ENCODE data around the gene NUSAP1. TPM values are rescaled to one million over a fixed set of nuclear protein-coding genes. Genes with fewer than 3 reads are reported as not detected.
A peak's percentile ranks its signal among the peaks of the same experiment; 100 is the strongest.
"Not testable (repeated sequence)": the region's sequence is repeated elsewhere in the genome, so short reads cannot be mapped to it uniquely, and the experiment has no call there.

NUSAP1 gene
- total RNA-seq, 2 donors from 2014 or later: 1.3 to 2.0 TPM

DNA sequence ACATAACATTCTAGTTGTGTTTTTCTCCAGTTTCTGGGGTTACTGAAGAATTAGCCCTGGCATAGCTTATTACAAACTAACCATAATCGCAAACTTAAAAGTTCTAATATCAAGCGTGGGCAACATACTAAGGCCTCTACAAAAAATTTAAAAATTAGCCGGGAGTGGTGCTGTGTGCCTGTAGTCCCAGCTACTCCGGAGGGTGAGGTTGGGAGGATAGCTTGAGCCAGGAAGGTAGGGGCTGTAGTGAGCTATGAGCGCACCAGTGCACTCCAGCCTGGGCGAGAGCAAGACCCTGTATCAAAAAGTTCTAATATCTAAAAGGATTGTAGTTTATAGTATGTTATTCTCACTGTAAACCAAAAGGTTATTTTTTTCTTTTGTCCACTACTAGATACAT lies 1.4 kb upstream of the NUSAP1 start:
- DNase-seq (ENCODE audit: low spot score): peak; percentile 20
- intact Hi-C loops (cut with DNase I): no loop called here

DNA sequence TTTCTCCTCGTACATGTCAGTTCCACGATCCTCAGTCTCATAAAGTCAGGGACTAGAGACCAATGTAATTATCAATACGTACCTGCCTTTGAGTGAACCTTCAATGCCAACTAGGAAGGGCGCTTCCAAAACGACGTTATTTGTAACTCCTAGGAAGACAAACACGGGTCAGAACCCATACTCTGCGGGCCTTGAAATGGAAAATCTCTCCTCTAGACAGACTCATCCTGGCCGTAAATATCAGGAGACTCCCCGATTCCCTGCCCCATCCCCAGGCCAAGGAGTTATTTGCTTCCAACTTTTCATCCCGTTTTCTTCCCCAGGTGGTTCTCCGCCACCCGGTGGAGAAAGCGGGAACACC lies 868 bp upstream of the NUSAP1 start:
- no peak for DNase-seq (ENCODE audit: low spot score)
- intact Hi-C loops (cut with DNase I): no loop called here

DNA sequence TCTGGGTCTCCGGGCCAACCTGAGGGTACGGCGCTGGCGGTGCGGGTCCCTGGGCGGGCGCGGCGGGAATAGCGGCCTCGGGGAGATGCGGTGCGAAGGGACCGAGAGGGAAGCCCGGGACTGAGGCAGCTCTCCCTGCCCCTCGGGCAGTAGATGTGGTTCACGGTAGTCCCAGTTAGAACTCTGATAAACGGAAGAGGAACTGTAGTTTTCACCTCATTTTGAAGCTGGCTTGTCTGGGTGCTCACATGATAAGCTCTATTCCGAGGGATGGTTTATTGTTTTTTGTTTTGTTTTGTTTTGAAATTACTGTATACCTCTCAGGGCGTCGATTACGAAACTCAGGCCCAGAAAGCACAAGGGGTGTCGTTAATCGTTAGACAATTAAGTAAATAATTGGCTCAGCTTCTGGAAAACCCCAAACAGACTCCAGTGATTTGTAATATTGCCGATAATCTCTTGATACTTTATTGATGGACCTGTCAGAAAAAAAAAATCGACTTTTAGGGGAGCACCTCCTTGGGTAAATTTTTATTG lies 413 bp downstream of the NUSAP1 start:
- intact Hi-C loops (cut with DNase I): no loop called here
- no peak for DNase-seq (ENCODE audit: low spot score)

DNA sequence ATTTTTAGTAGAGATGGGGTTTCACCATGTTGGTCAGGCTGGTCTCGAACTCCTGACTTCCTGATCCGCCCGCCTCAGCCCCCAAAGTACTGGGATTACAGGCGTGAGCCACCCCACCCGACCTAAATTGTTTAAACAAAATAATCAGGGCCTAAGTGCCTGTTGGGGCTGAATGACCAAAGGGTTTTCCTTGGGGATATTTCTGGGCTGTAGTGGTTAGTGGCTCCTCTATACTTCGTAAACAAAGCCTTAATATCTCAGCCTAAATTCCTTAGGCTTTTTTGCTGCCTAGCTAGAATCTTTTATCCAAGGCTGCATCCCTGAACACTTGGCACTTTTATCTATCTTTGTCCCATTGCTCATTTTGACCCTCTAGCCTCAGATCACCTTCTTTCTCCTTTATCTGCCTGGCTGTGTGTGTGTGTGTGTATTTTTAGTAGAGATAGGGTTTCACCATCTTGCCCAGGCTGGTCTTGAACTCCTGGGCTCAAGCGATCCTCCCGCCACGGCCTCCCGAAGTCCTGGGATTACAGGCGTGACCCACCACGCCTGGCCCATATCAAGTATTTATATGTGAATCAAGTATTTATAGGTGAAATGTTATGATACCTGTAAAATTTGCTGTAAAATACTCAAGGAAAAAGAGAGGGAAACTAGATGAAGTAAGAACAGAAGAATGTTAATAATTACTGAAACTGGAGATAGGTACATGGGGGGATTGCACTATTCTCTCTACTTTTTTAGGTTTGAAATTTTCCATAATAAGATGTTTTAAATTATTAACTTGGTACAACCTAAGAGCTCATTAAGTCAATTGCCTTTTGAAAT lies 1.8 kb downstream of the NUSAP1 start:
- intact Hi-C loops (cut with DNase I): no loop called here
- no peak for DNase-seq (ENCODE audit: low spot score)

DNA sequence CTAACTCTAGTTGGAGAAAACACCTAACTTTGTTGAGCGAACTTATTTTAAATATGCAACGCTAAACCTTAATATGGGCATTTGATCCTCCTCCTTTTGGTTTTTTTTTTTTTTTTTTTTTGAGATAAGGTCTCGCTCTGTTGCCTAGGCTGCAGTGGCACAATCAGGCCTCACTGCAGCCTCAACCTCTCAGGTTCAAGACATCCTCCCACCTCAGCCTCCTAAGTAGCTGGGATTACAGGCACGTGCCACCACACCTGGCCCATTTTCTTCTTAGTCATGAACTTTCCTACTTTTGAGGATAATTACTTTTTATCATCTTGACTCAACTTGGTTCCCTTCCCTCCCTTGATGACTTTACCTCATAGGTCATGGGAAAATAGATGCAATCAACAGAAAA lies 3.9 kb downstream of the NUSAP1 start:
- no peak for DNase-seq (ENCODE audit: low spot score)
- intact Hi-C loops (cut with DNase I): no loop called here

DNA sequence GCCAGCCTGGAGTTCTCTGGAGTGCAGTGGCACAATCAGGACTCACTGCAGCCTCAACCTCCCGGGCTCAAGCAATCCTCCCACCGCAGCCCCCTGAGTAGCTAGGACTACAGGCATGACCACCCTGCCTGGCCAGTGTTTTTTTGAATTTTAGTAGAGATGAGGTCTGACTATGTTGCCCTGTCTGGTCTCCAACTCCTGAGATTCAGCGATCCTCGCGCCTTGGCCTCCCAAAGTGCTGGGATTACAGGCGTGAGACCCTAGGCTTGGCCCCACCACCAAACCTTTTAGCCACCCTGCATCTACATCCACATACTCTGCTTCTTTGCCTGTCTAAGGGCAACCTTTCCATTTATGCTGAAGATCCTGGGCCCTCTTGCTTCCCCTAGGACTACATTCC lies 4.4 kb downstream of the NUSAP1 start:
- intact Hi-C loops (cut with DNase I): no loop called here
- no peak for DNase-seq (ENCODE audit: low spot score)

DNA sequence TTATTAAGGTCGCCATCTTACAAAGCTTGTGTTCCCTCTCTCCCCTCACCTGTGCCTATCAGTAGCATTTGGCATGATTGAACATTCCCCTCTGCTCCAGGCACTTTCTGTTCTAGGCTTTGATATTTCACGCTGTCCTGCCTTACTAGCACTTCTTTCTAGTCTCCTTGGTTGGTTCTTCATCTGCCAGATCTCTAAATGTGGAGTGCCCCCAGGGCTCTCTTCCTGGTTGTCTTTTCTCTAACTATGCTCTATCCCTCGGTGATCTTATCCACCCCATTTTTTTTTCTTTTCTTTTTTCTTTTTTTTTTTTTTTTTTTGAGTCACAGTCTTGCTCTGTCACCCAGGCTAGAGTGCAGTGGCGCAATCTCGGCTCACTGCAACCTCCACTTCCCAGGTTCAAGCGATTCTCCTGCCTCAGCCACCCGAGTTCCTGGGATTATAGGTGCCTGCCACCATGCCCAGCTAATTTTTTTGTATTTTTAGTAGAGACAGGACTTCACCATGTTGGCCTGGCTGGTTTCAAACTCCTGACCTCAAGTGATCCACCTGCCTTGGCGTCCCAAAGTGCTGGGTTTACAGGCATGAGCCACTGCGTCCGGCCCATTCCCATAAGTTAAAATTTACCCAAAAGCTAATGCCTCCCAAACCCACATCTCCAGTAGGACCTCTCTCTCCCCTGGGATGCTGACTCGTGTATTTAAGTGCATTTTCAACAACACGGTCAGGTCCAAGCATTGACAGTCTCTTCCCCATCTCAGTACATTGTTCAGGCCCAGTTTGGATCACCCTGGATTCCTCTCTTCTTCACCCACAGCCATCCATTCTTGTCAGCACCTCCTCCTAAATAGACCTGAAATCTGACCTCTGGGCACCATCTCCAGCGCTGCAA lies 5.2 kb downstream of the NUSAP1 start:
- no peak for DNase-seq (ENCODE audit: low spot score)
- intact Hi-C loops (cut with DNase I): no loop called here

DNA sequence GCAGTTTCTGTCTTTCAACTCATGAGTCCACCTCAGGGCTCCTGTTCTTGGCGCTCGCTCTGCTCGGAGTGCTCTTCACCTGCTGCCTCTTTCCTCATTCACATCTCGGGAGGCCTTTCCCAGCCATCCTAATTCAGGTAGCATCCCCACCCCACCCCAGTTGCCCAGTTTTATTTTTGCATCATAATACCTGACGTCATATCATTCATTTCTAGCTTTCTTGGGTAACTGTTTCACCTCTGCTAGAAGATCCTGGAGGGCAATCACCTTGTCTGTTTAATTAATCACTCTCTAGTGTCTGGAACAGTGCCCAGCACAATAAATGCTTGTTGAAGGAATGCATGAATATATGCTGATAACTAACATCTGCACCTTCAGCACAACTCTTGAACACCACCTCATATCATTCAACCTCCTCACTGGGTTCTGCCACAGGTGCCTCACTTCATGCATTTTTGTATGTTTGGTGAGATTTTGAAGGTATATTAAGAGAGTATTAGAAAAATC lies 7.6 kb downstream of the NUSAP1 start:
- intact Hi-C loops (cut with DNase I): no loop called here

DNA sequence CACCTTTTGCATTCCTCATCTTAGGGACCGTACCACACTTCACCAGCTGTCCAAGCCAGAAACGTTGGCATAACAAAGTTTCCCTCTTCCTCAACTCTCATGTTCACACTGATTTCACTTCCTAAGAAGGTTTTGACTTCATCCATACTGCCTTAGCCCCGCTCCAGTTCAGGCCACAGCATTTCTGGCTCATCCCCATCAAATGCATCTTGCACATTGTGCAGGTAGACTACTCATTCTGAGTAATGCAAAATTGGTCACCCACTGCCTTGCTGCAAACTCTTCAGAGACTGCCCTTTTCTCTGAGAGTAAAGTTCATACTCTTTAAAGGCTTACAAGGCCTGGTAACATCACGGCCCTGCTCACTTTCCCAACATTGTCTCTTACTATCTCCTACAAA lies 8.8 kb downstream of the NUSAP1 start:
- no peak for DNase-seq (ENCODE audit: low spot score)
- intact Hi-C loops (cut with DNase I): no loop called here

More for the DNA sequence above, 7.6 kb downstream of the NUSAP1 start:
- no peak for DNase-seq (ENCODE audit: low spot score)

DNA sequence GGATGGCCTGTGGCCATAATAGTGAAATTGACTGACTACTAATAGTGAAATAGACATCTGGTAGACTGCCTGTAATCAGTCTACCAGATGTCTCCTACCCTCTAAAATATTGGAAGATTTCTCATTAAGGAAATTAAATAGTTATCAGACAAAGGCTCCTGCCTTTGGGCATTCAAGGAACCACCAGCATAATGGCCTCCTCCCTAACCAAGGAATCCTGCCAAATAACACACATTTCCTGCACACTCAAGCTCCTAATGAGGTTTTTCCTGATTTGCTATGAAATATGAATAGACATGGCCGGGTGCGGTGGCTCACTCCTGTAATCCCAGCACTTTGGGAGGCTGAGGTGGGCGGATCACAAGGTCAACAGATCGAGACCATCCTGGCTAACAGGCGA lies 14.6 kb downstream of the NUSAP1 start:
- intact Hi-C loops (cut with DNase I): no loop called here
- no peak for DNase-seq (ENCODE audit: low spot score)

DNA sequence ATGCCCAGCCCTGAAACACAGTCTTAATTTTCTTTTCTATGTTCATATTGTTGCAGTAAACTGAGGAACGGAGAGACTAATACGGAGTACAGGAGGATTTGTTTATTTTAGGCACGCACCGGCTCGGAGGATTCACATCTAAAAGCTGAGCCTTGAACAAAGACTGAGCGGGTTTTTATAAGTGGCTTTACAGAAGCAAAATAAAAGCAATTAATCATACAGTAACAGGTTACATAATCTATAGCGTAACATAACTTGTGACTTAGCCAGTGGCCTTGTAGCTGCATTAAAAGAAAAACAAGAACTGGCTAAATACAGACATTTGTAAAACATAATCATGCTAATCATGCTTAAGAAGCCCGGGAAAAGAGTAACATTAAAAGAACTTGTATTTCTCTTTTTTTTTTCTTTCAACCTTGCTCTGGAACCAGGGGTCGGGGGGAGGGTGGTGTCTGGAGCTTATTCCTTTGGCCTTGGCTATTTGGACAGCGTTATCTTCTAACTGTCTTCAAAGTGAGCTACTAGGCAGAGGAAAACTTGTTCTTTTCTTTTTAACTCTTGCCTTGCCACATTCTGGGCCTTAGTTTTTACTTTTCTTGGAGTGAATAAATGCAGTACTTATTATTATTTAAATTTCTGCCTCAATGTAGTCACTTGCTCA lies 17.5 kb downstream of the NUSAP1 start:
- intact Hi-C loops (cut with DNase I): no loop called here
- DNase-seq (ENCODE audit: low spot score): no peak

DNA sequence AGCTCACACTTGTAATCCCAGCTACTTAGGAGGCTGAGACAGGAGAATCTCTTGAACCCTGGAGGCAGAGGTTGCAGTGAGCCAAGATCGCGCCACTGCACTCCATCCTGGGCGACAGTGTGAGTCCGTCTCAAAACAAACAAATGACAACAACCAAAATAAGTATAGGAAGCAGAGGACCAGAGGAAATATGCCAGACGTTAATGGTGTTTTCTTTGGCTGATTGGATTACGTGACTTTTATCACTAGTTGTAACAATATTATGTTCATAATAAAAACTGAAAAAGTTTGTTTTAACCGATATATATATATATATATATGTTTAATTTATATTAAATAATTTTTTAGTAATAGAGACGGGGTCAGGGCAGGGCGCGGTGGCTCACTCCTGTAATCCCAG lies 21.7 kb downstream of the NUSAP1 start:
- intact Hi-C loops (cut with DNase I): no loop called here
- no peak for DNase-seq (ENCODE audit: low spot score)

DNA sequence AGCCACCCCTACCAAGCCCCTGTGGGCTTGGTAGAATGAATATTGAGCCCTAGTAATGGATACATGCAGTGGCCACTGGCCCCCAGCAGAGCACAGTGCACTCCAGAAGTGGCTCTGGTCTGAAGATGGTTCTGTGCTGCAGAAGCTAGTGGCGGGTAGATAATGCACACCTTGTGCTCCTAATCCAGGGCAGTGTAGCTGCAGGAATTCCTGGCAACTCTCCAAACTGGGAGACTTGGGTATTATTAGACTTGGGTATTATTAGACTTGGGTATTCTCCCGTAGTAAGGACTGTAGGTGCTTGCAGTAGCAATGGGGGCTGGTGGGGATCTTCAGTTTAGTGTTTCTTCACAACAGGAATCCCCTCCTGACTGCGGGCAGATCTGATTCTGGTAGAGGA lies 34.7 kb downstream of the NUSAP1 start:
- DNase-seq (ENCODE audit: low spot score): no peak
- intact Hi-C loops (cut with DNase I): no loop called here

DNA sequence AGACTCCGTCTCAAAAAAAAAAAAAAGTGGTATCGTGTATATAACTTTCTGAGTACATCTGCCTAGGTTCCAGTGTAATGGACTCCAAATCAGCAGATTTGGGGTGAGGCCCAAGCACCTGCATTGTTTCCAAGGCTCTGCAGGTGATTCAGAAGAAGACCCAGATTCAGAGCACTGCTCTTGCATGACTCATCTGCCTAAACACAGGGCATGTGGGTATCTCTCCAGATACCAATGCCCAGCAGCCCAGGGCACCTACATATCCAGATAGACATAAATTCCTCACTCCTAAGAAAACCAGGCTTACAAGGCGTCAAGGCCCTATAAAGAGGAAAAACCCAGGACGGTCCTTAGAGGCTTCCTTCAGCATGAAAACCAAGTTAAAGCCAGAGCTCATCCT lies 45.3 kb downstream of the NUSAP1 start:
- intact Hi-C loops (cut with DNase I): no loop called here
- no peak for DNase-seq (ENCODE audit: low spot score)

DNA sequence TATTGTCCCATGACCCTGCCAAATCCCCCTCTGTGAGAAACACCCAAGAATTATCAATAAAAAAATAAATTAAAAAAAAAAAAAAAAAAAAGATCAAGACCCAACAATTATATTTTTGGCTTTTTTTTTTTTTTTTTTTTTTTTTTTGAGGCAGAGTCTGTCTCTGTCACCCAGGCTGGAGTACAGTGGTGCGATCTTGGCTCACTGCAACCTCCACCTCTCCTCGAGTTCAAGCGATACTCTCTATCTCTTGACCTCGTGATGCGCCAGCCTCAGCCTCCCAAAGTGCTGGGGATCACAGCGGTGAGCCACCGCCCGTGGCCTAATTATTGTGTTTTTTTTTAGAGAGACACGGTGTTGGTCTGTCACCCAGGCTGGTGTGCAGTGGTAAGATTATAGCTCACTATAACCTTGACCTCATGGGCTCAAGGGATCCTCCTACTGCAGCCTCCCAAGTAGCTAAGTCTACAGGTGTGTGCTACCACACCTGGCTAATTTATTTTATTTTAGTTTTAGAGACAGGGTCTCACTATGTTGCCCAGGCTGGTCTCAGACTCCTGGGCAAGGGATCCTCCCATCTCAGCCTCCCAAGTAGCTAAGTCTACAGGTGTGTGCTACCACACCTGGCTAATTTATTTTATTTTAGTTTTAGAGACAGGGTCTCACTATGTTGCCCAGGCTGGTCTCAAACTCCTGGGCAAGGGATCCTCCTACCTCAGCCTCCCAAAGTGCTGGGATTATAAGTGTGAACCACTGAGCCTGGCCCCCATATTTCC lies 51.5 kb downstream of the NUSAP1 start:
- intact Hi-C loops (cut with DNase I): not testable (repeated sequence)

DNA sequence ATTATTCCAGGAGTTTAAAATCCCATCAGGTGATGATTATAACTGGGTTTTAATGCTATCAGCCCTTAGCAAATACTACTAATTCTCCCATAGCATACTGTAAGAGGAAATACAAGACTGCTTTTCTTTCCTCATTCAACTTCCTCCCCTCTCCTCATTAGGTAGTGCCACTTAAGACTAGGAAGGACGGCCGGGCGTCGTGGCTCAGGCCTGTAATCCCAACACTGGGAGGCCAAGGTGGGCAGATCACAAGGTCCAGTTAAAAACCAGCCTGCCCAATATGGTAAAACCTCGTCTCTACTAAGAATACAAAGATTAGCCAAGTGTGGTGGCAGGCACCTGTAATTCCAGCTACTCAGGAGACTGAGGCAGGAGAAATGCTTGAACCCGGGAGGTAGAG lies 55.0 kb downstream of the NUSAP1 start:
- intact Hi-C loops (cut with DNase I): no loop called here
- no peak for DNase-seq (ENCODE audit: low spot score)

More for the DNA sequence above, 51.5 kb downstream of the NUSAP1 start:
- not testable (repeated sequence) for DNase-seq (ENCODE audit: low spot score)

DNA sequence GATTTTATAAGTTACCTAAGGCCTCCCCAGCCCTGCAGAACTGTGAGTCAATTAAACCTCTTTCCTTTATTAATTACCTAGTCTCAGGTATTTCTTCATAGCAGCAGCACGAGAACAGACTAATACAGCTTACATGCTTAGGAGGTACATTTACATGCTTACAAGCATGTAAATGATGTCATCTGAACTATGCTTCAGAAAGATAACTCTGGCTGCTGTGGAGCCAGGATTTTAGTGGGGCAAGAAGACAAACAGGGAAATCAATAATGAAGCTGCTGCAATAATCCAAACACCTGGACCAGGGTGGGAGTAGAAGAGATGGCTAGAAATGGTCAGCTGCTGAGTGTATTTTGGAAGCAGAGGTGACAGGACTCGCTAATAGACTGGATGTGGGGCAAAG lies 60.0 kb downstream of the NUSAP1 start:
- no peak for DNase-seq (ENCODE audit: low spot score)

DNA sequence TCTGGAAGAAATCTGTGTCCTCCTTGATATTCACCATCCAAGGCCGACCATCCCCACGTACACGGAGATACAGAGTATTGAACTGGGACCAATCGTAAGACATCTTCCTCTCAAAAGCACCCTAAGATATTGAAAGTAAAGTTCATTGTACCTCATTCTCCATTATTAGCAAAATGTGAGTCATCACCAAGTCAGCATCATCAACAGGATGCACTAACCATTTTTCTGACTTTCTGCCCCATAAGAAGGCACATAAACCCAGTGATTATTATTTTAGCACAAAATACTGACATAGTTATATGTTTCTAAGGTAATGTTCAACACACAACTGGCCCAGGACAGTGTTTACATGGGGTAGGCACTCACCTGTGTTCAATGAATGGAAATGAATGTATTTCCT lies 62.2 kb downstream of the NUSAP1 start:
- intact Hi-C loops (cut with DNase I): no loop called here
- no peak for DNase-seq (ENCODE audit: low spot score)

More for the DNA sequence above, 60.0 kb downstream of the NUSAP1 start:
- intact Hi-C loops (cut with DNase I): no loop called here

DNA sequence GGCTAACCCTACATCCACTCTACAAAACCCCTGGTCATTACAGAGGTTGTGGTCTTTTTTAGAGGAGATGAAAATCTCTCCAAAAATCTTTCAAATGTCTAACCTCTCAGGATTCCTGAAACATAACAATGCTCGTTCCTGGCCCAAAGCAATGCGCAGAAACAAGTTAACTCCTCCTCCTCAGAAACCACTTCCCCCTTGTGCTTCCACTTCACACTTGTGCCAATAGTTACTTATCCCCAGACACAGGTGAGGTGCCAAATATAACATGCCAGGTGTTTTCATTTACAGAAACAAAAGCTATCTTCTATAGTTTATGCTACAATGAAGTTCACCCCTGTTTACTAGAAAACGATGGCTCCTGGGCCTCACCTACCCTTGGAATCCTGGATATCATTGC lies 63.4 kb downstream of the NUSAP1 start:
- intact Hi-C loops (cut with DNase I): no loop called here
- DNase-seq (ENCODE audit: low spot score): no peak
